Natural killer cell (primary cell): ENCODE data around the gene GALNT12. TPM values are rescaled to one million over a fixed set of nuclear protein-coding genes. Genes with fewer than 3 reads are reported as not detected.

Experiments
- ATAC-seq, 3 donors: fragments of 150-1000 bp in 2 of 3; fragments of 200-7000 bp in 1 of 3; cut with Tn5 transposase; 1 replicate in 1 of 3; 2 replicates in 2 of 3; pipeline ENCODE4 v1.10.0; 2021; ENCODE audit warnings: mild to moderate bottlenecking in 2 of 3, moderate library complexity in 2 of 3
- DNase-seq, 2 donors: peaks; one replicate each; pipeline versions ENCODE4 v3.0.0 to v3.0.0-alpha.2; 2013 to 2021; ENCODE audit warnings: mixed read lengths in 1 of 2
- H3K27ac ChIP-seq: one replicate; pipeline ENCODE4 v1.5.1; 2013; ENCODE audit warnings: mild to moderate bottlenecking, low read length
- H3K27me3 ChIP-seq: one replicate; pipeline ENCODE4 v1.6.1; 2013; ENCODE audit warnings: low read length; ENCODE audit not compliant: control insufficient read depth, insufficient read depth
- H3K36me3 ChIP-seq: one replicate; pipeline ENCODE4 v1.6.1; 2013; ENCODE audit warnings: low read length; ENCODE audit not compliant: control insufficient read depth, insufficient read depth
- H3K4me1 ChIP-seq: one replicate; pipeline ENCODE4 v1.6.1; 2013; ENCODE audit warnings: low read length; ENCODE audit not compliant: control insufficient read depth, insufficient read depth
- H3K4me3 ChIP-seq: one replicate; pipeline ENCODE4 v1.5.1; 2013; ENCODE audit warnings: low read length
- H3K9me3 ChIP-seq: one replicate; pipeline ENCODE4 v1.6.1; 2013; ENCODE audit warnings: low read length; ENCODE audit not compliant: control insufficient read depth, insufficient read depth
- H3K27ac Mint-ChIP-seq, 2 donors: one replicate each; pipeline ENCODE4 v1.8.0; 2022; ENCODE audit warnings: mild to moderate bottlenecking in 2 of 2, mixed read lengths in 2 of 2, moderate library complexity in 1 of 2
- H3K27me3 Mint-ChIP-seq, 2 donors: one replicate each; pipeline ENCODE4 v1.8.0; 2022; ENCODE audit warnings: low read depth in 2 of 2, mixed read lengths in 2 of 2
- H3K36me3 Mint-ChIP-seq: one replicate; pipeline ENCODE4 v1.8.0; 2022; ENCODE audit warnings: mixed read lengths
- H3K4me1 Mint-ChIP-seq, 2 donors: one replicate each; pipeline ENCODE4 v1.8.0; 2022; ENCODE audit warnings: mixed read lengths in 2 of 2
- H3K4me3 Mint-ChIP-seq: one replicate; pipeline ENCODE4 v1.8.0; 2022; ENCODE audit warnings: mild to moderate bottlenecking, moderate library complexity, mixed read lengths
- H3K9me3 Mint-ChIP-seq, 2 donors: one replicate each; pipeline ENCODE4 v1.8.0; 2022; ENCODE audit warnings: mixed read lengths in 2 of 2
- WGBS: methylation state at CpG from one replicate; pipeline ENCODE4 v1.1.7; 2013; ENCODE audit warnings: missing lambda C conversion rate; ENCODE audit not compliant: insufficient coverage; 5-methylcytosine and 5-hydroxymethylcytosine counted together
- intact Hi-C: fragments of 100-400 bp; cut with micrococcal nuclease; formaldehyde crosslinking; loops from one replicate; pipeline ENCODE4 v1.14.2; 2022
- total RNA-seq, 4 donors: library from RNA; stranded (reverse); fragments of 120-200 nt in 1 of 4; gene quantifications; one replicate each; pipeline versions ENCODE4 v1.2.3 to v1.2.4, GENCODE V29; 2013 to 2022
- TF ChIP-seq, protein P1 (sequence below): fragments of 200-600 bp; IDR thresholded peaks from one replicate; pipeline ENCODE4 v1.8.0; 2022; ENCODE audit warnings: antibody characterized with exemption

The GALNT12 gene
- total RNA-seq, 3 donors from 2014 or later (not counting 1 experiment from before 2014, with no cell fraction given) = 9.1 to 9.4 (median 9.4) TPM

DNA sequence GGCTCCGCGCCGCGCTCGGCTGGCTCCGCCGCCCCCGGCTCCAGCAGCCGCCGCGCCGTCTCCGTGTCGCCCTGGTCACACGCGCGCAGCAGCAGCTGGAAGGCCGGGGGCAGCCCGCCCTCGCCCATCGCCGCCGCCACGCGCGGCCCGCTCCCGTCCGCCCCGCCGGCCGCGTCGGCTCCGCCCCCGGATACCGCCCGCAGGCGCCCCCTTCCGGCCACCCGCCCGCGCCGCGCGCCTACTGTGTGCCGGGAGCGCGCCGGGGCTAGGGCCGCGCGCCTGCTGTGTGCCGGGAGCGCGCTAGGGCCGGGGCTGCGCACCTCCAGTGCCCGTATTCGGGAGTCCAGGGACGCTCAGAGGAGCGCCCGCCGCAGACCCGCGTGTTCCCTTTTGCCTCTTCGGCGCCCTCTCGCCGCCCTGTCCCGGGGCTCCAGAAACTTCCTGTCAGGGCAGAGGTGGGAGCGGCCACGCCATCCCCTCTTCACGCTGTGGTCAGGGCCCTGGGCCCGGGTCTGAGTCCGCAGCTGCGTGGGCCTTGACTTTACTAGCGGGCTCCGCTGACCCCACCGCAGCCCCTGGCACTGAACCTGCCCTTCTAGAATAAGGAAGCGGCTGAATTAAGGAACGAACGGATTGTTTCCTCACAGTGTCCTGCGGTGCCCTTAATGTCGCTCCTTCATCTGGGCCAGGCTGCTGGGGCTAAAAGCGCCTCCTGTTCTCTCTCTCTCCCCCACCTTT is 10.9 kb upstream of the GALNT12 start, which contains the start of gene ANKS6:
ANKS6 (minus strand) TSS at position 192 of the 738 bp plus-strand sequence; CDS start at position 128, 64 bp downstream.
- H3K4me3 ChIP-seq = peak within 1 kb of the TSS; percentile 94
- under 1% methylated on average over 85 of the region's 86 CpGs for WGBS
- peak within 1 kb of the TSS; percentile 71 for H3K27ac ChIP-seq
- no peaks in the 10 kb centered on the region for H3K9me3 ChIP-seq
- TF ChIP-seq, protein P1, sequence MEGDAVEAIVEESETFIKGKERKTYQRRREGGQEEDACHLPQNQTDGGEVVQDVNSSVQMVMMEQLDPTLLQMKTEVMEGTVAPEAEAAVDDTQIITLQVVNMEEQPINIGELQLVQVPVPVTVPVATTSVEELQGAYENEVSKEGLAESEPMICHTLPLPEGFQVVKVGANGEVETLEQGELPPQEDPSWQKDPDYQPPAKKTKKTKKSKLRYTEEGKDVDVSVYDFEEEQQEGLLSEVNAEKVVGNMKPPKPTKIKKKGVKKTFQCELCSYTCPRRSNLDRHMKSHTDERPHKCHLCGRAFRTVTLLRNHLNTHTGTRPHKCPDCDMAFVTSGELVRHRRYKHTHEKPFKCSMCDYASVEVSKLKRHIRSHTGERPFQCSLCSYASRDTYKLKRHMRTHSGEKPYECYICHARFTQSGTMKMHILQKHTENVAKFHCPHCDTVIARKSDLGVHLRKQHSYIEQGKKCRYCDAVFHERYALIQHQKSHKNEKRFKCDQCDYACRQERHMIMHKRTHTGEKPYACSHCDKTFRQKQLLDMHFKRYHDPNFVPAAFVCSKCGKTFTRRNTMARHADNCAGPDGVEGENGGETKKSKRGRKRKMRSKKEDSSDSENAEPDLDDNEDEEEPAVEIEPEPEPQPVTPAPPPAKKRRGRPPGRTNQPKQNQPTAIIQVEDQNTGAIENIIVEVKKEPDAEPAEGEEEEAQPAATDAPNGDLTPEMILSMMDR = peak; percentile 57
- ATAC-seq (peak; percentile 96 to 98 (median 96)), DNase-seq (peak; percentile 88 to 90)
- Mint-ChIP-seq H3K4me3 (peak within 1 kb of the TSS; percentile 97), H3K4me1 (peaks cover 30 to 33% of the 10 kb centered on the region in 2 donors), H3K9me3 (no peaks in the 10 kb centered on the region), H3K27me3 (no peaks in the 10 kb centered on the region), H3K36me3 (no peaks in the 10 kb centered on the region), H3K27ac (peak within 1 kb of the TSS; percentile 74 to 93)
- no peaks in the 10 kb centered on the region for H3K27me3 ChIP-seq
- no peaks in the 10 kb centered on the region for H3K36me3 ChIP-seq
- peaks cover 13% of the 10 kb centered on the region for H3K4me1 ChIP-seq
- intact Hi-C loops = no loop called here

DNA sequence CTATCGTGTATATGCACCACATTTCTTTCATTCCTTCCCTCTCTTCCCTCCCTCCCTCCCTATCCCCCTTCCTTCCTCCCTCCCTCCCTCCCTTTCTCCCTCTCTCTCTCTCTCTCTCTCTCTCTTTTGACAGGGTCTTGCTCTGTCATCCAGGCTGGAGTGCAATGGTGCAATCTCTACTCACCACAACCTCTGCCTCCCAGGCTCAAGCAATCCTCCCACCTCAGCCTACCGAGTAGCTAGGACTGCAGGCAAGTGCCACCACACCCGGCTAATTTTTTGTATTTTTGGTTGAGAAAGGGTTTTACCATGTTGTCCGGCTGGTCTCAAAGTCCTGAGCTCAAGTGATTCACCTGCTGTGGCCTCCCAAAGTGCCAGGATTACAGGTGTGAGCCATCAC is 10.0 kb upstream of the GALNT12 start:
- no peaks in the 10 kb centered on the region for H3K36me3 ChIP-seq
- no peak for ATAC-seq
- H3K4me3 Mint-ChIP-seq = peak overlapping the region; percentile 97

DNA sequence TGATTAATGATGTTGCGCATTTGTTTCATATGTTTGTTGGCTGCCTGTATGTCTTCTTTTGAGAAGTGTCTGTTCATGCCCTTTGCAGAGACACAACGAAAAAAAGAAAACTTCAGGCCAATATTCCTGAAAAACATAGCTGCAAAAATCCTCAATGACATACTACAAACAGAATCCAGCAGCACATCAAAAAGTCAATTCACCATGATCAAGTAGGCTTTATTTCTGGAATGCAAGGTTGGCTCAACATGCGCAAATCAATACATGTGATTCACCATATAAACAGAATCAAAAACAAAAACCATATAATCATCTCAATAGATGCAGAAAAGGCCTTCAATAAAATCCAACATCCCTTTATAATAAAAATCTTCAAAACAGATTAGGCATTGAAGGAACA is 9.2 kb upstream of the GALNT12 start:
- ATAC-seq (no peak), DNase-seq (no peak)
- Histone ChIP-seq H3K4me3 (no peak overlapping the region), H3K9me3 (no peaks in the 10 kb centered on the region), H3K27ac (no peak overlapping the region), H3K27me3 (no peaks in the 10 kb centered on the region), H3K36me3 (no peaks in the 10 kb centered on the region), H3K4me1 (peaks cover 13% of the 10 kb centered on the region)
- intact Hi-C loops = no loop called here
- no peaks in the 10 kb centered on the region for H3K36me3 Mint-ChIP-seq
- H3K9me3 Mint-ChIP-seq = no peaks in the 10 kb centered on the region
- TF ChIP-seq, protein P1 = no peak
- peaks cover 22 to 26% of the 10 kb centered on the region in 2 donors for H3K4me1 Mint-ChIP-seq
- WGBS = 94% methylated on average over 3 of the region's 3 CpGs
- peaks cover 0 to under 1% of the 10 kb centered on the region in 2 donors for H3K27me3 Mint-ChIP-seq
- H3K4me3 Mint-ChIP-seq = peak overlapping the region; percentile 97
- no peak overlapping the region for H3K27ac Mint-ChIP-seq

More for the DNA sequence above, 10.0 kb upstream of the GALNT12 start:
- Histone ChIP-seq H3K27me3 (no peaks in the 10 kb centered on the region), H3K9me3 (no peaks in the 10 kb centered on the region), H3K4me3 (no peak overlapping the region), H3K27ac (no peak overlapping the region), H3K4me1 (peaks cover 13% of the 10 kb centered on the region)
- WGBS = 94% methylated on average over 4 of the region's 4 CpGs
- H3K27ac Mint-ChIP-seq = peak overlapping the region; percentile 74 to 93
- H3K9me3 Mint-ChIP-seq = no peaks in the 10 kb centered on the region
- intact Hi-C loops = no loop called here
- TF ChIP-seq, protein P1 = no peak
- peaks cover 25 to 26% of the 10 kb centered on the region in 2 donors for H3K4me1 Mint-ChIP-seq
- no peaks in the 10 kb centered on the region for H3K36me3 Mint-ChIP-seq
- H3K27me3 Mint-ChIP-seq = no peaks in the 10 kb centered on the region
- DNase-seq = no peak
